Lung (tissue), 12 donors: ENCODE results near the gene ADGRB2. TPM values are rescaled to one million over a fixed set of nuclear protein-coding genes. Genes with fewer than 3 reads are reported as not detected.
A peak's percentile ranks its signal among the peaks of the same experiment; 100 is the strongest.

ENCODE experiments used
- ATAC-seq: fragments of 200-7000 bp; cut with Tn5 transposase; one replicate; pipeline ENCODE4 v1.9.1; 2020; ENCODE audit warnings: moderate number of reproducible peaks; ENCODE audit not compliant: insufficient read depth, low FRiP score
- DNase-seq, 3 donors: peaks; one replicate each; pipeline ENCODE4 v3.0.0-alpha.2; 2013 to 2017
- H3K27ac ChIP-seq, 2 donors: one replicate each; pipeline ENCODE4 v1.5.1; 2013; ENCODE audit warnings: mild to moderate bottlenecking in 2 of 2, moderate library complexity in 2 of 2, control low read depth in 1 of 2, inconsistent platforms in 1 of 2, low read depth in 1 of 2, low read length in 1 of 2
- H3K27me3 ChIP-seq, 3 donors: one replicate each; pipeline ENCODE4 v1.5.1; 2013; ENCODE audit warnings: low read length in 2 of 3; ENCODE audit not compliant: control insufficient read depth in 3 of 3, insufficient read depth in 3 of 3
- H3K36me3 ChIP-seq, 4 donors: one replicate each; pipeline ENCODE4 v1.5.1; 2013; ENCODE audit warnings: low read length in 4 of 4, mild to moderate bottlenecking in 1 of 4, moderate library complexity in 1 of 4; ENCODE audit not compliant: control insufficient read depth in 4 of 4, insufficient read depth in 4 of 4
- H3K4me1 ChIP-seq, 5 donors: one replicate each; pipeline ENCODE4 v1.5.1; 2013; ENCODE audit warnings: low read length in 5 of 5, mild to moderate bottlenecking in 2 of 5, moderate library complexity in 1 of 5; ENCODE audit not compliant: control insufficient read depth in 5 of 5, insufficient read depth in 5 of 5
- H3K4me3 ChIP-seq: one replicate; pipeline ENCODE4 v1.5.1; 2013; ENCODE audit warnings: mild to moderate bottlenecking, control low read depth, moderate library complexity
- H3K9ac ChIP-seq, 2 donors: one replicate each; pipeline ENCODE4 v1.5.1; 2013; ENCODE audit warnings: low read length in 2 of 2, control low read depth in 1 of 2; ENCODE audit not compliant: insufficient read depth in 1 of 2
- H3K9me3 ChIP-seq, 4 donors: one replicate each; pipeline ENCODE4 v1.5.1; 2013; ENCODE audit warnings: low read length in 3 of 4, mild to moderate bottlenecking in 1 of 4, moderate library complexity in 1 of 4; ENCODE audit not compliant: control insufficient read depth in 4 of 4, insufficient read depth in 3 of 4
- CTCF ChIP-seq: IDR thresholded peaks from 2 replicates; pipeline ENCODE4 v1.5.1; 2012; ENCODE audit warnings: mild to moderate bottlenecking; ENCODE audit errors: control extremely low read depth, extremely low read depth
- WGBS, 2 donors: extraction: QIAGEN DNeasy Blood & Tissue Kit; methylation state at CpG; one replicate each; pipeline ENCODE4 v1.1.7; 2013; 5-methylcytosine and 5-hydroxymethylcytosine counted together
- polyA plus RNA-seq, 2 donors: library from polyadenylated mRNA; stranded (reverse); fragments of 200-250 nt; gene quantifications; one replicate each; pipeline ENCODE4 v1.2.1, GENCODE V29; 2013
- total RNA-seq, 2 donors: library from RNA; depleted of rRNA in 1 of 2; stranded (reverse); fragments of >200 nt in 1 of 2; gene quantifications; one replicate each; pipeline ENCODE4 v1.2.1, GENCODE V29; 2014 to 2021
- donor health status: control.
- donor health status: control.
- donor health status: Bipolar disorder and iron deficiency.
- donor health status: healthy.
- donor health status: DM: yes; HTN: yes; CAD: no.

The ADGRB2 gene
- total and polyA plus RNA-seq, 4 donors, result 0.44 to 7.6 (median 1.3) TPM

- Histone ChIP-seq H3K4me1 (peaks cover 0 to 32% (median 5%) of the 10 kb centered on the region in 5 donors), H3K9ac (no peak overlapping the region), H3K36me3 (no peaks in the 10 kb centered on the region), H3K9me3 (peaks cover 0 to 3% (median 0%) of the 10 kb centered on the region in 4 donors), H3K27me3 (peaks cover 0 to 21% (median 6%) of the 10 kb centered on the region in 3 donors), H3K27ac (no peak overlapping the region), H3K4me3 (no peak overlapping the region)
- 62 to 81% methylated on average over 6 of the region's 6 CpGs for WGBS, 2 donors
- DNase-seq (no peak), ATAC-seq (no peak)
- no peak for TF ChIP-seq CTCF
These were observed 2.3 kb downstream of the ADGRB2 start for GRCh38 chr1:31761883-31762282.

- DNase-seq, result peak; percentile 88 to 89 (median 89)
- H3K9ac ChIP-seq, result peak overlapping the region in 1 of 2 donors; percentile 3
- TF ChIP-seq CTCF, result no peak
- no peak overlapping the region for H3K27ac ChIP-seq
- peak; percentile 49 for ATAC-seq
- peaks cover 0 to 35% (median 5%) of the 10 kb centered on the region in 5 donors for H3K4me1 ChIP-seq
- peaks cover 0 to 3% (median 0%) of the 10 kb centered on the region in 4 donors for H3K9me3 ChIP-seq
- peaks cover 0 to 21% (median 6%) of the 10 kb centered on the region in 3 donors for H3K27me3 ChIP-seq
- H3K4me3 ChIP-seq, result no peak overlapping the region
- no peaks in the 10 kb centered on the region for H3K36me3 ChIP-seq
- WGBS, 2 donors, result 1 to 2% methylated on average over 61 to 63 of the region's 63 CpGs
These were observed 3.4 kb downstream of the ADGRB2 start for GRCh38 chr1:31760471-31761470.

GRCh38 chr1:31759298-31760023 lies 4.7 kb downstream of the ADGRB2 start:
- 78 to 87% methylated on average over 10 of the region's 10 CpGs for WGBS, 2 donors
- DNase-seq, result no peak
- Histone ChIP-seq H3K27me3 (peaks cover 0 to 16% (median 3%) of the 10 kb centered on the region in 3 donors), H3K4me1 (peaks cover 0 to 42% (median 13%) of the 10 kb centered on the region in 5 donors), H3K36me3 (no peaks in the 10 kb centered on the region), H3K9me3 (no peaks in the 10 kb centered on the region), H3K9ac (no peak overlapping the region), H3K27ac (no peak overlapping the region), H3K4me3 (no peak overlapping the region)
- no peak for ATAC-seq
- no peak for TF ChIP-seq CTCF
